ENCODE data around the gene CTTNBP2NL. TPM values are rescaled to one million over a fixed set of nuclear protein-coding genes. Genes with fewer than 3 reads are reported as not detected.
"Not testable (repeated sequence)": the region's sequence is repeated elsewhere in the genome, so short reads cannot be mapped to it uniquely, and the experiment has no call there.

Gene CTTNBP2NL
- total RNA-seq, 3 donors from 2014 or later = 61.4 to 90.2 (median 79.6) TPM

DNA sequence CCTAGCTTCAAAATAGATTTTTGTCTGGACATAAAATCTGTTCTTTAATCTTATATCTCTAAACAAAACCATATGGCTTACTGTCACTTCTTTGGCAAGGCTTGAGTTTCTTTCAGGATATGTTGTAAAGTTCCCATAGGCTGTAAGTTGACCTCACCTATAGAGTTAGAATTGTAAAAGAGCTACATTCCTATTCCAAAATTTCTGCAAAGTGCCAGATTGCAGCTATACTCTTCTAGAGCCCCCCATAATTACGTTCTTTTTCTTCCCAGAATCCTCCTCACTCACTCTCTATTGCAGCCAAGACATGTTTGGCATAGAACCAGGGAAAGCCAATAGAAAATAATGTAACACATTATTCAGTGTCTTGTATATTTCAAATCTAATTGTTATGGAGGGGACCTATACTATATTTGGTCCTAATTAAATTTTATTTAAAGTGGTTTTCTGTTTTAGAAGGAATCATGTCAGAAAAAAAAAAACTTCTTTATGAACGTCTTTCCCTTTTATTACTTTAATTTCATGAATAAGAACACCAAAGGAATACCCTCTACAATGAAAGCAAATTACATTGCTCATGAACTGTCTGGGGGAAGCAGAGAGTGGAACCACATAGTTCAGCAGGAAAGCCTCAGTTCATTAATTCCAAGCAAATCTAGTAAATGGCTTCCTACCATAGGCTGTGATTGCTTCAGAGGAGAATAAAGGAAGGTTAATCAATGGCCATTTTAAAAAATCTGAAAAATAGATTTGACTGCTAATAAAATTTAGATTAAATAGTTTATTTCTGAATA lies 22.3 kb downstream of the CTTNBP2NL start:
- intact Hi-C loops (cut with DNase I, micrococcal nuclease) = no loop called here
- H3K4me1 ChIP-seq (ENCODE audit: low read depth) = no peaks in the 10 kb centered on the region
- H3K36me3 ChIP-seq (ENCODE audit: low read depth) = peaks cover 9% of the 10 kb centered on the region
- ATAC-seq = no peak
- TF ChIP-seq CTCF (IDR thresholded peaks at IDR 0.05) = no peak
- H3K9me3 ChIP-seq = no peaks in the 10 kb centered on the region
- no peak for DNase-seq
- no peak overlapping the region for H3K4me3 ChIP-seq

DNA sequence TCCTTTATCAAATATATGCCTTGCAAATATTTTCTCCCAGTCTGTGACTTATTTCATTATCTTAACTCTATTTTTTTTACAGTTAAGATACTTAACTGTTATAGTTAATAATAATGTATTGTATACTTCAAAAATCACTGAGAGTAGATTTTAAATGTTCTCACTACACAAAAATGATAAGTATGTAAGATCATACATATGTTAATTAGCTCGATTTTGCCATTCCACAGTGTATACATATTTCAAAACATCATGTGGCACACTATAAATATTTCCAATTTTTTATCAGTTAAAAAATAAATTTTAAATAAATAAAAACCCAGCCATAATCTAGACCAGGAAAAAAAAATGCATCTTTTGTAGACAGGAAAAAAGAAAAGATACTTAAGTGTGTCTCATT lies 27.2 kb downstream of the CTTNBP2NL start:
- ATAC-seq (no peak), DNase-seq (no peak)
- TF ChIP-seq CTCF (IDR thresholded peaks at IDR 0.05) = no peak
- no peak overlapping the region for H3K4me3 ChIP-seq
- H3K36me3 ChIP-seq (ENCODE audit: low read depth) = no peaks in the 10 kb centered on the region
- H3K9me3 ChIP-seq = no peaks in the 10 kb centered on the region
- no peaks in the 10 kb centered on the region for H3K4me1 ChIP-seq (ENCODE audit: low read depth)
- intact Hi-C loops (cut with DNase I, micrococcal nuclease) = no loop called here

DNA sequence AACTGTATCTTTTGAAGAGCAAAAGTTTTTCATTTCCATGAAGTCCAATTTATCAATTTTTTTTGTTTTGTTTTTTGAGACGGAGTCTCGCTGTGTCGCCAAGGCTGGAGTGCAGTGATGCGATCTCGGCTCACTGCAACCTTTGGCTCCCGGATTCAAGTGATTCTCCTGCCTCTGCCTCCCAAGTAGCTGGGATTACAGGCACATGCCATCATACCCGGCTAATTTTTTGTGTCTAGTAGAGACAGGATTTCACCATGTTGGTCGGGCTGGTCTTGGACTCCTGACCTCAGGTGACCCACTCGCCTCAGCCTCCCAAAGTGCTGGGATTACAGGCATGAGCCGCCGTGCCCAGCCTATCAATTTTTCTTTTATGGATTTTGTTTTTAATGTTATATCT lies 27.7 kb downstream of the CTTNBP2NL start:
- H3K9me3 ChIP-seq; H3K36me3 ChIP-seq (ENCODE audit: low read depth); DNase-seq; H3K4me1 ChIP-seq (ENCODE audit: low read depth); ATAC-seq; H3K4me3 ChIP-seq; intact Hi-C loops (cut with DNase I, micrococcal nuclease): not testable (repeated sequence)

DNA sequence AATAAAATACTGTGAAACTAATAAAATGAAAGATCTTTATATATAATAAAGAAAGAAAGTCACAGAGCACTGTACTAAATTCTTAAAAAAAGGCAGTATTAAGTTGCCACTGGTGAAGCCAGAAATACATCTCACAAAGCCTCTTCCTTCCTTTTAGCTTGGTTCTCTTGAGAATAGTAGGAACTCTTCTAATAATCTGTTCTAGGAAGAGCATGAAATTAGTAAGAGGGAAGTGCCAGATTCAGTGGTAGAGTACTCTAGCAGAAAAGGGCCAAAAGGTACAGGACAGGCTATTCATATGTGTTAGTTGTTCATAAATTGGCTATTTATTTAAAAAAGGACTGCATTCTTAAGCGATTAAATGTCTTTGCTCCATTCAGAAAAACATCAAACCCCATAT lies 33.7 kb downstream of the CTTNBP2NL start:
- no peak for TF ChIP-seq CTCF (IDR thresholded peaks at IDR 0.05)
- Histone ChIP-seq H3K36me3 (ENCODE audit: low read depth) (no peaks in the 10 kb centered on the region), H3K4me3 (no peak overlapping the region), H3K4me1 (ENCODE audit: low read depth) (no peaks in the 10 kb centered on the region), H3K9me3 (no peaks in the 10 kb centered on the region)
- no peak for DNase-seq
- ATAC-seq = no peak
- intact Hi-C loops (cut with DNase I, micrococcal nuclease) = no loop called here

DNA sequence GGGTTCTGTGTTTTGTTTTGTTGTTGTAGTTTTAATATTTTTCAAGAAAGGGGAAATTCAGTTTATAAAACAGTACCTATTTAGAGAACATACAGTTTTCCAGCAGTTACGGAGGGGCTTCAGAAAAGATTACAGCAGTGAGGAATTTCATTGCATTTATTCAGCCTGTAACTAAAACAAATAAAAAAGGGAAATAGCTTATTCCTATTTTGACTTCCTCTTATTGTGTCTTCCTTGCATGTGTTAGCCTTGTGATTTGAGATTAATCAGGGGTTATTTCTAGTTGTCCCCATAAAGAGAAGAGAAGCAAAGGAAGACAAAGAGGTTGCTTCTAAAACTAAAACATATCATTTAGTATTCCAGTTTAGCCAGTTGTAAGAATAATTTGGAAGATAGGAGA lies 35.0 kb downstream of the CTTNBP2NL start:
- Histone ChIP-seq H3K36me3 (ENCODE audit: low read depth) (no peaks in the 10 kb centered on the region), H3K4me1 (ENCODE audit: low read depth) (no peaks in the 10 kb centered on the region), H3K4me3 (no peak overlapping the region), H3K9me3 (no peaks in the 10 kb centered on the region)
- intact Hi-C loops (cut with DNase I, micrococcal nuclease) = no loop called here
- DNase-seq = no peak
- no peak for ATAC-seq
- TF ChIP-seq CTCF (IDR thresholded peaks at IDR 0.05) = no peak

DNA sequence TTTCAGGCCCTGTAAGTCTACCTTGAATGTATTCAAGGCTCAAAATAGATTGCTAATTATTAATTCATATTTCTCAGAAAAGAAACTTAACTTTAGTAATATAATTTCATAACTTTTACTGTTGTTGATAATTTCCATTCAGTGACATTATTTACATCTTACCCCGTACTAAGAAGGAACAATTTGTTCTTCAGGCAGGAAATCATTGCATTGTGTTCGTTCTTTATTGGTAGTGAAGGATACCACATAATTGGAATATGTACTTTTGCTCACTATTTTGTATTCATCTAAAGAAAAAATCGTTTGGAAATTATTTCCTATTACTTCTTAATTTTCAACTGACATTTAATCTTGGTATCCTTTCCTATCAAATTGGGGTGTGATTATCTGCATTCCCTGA lies 39.4 kb downstream of the CTTNBP2NL start:
- intact Hi-C loops (cut with DNase I, micrococcal nuclease) = no loop called here
- DNase-seq = no peak
- Histone ChIP-seq H3K36me3 (ENCODE audit: low read depth) (no peaks in the 10 kb centered on the region), H3K4me1 (ENCODE audit: low read depth) (no peaks in the 10 kb centered on the region), H3K9me3 (no peaks in the 10 kb centered on the region), H3K4me3 (no peak overlapping the region)
- ATAC-seq = no peak
- TF ChIP-seq CTCF (IDR thresholded peaks at IDR 0.05) = no peak
